Activated naive CD4-positive, alpha-beta T cell treated with anti-CD3 and anti-CD28 coated beads, Interleukin-2, amount 50 U/mL, for 72 hours (primary cell): ENCODE data around the gene SETD4. TPM values are rescaled to one million over a fixed set of nuclear protein-coding genes. Genes with fewer than 3 reads are reported as not detected.
"Not testable (repeated sequence)": the region's sequence is repeated elsewhere in the genome, so short reads cannot be mapped to it uniquely, and the experiment has no call there.

Experiments
- ATAC-seq, 2 donors: fragments of 150-1000 bp; cut with Tn5 transposase; 2 replicates each; pipeline ENCODE4 v1.10.0; 2021; ENCODE audit warnings: mild to moderate bottlenecking in 2 of 2, moderate library complexity in 2 of 2
- DNase-seq, 2 donors: peaks; one replicate each; pipeline ENCODE4 v3.0.0; 2021 to 2022; ENCODE audit warnings: low spot score in 2 of 2
- H3K27ac Mint-ChIP-seq, 2 donors: one replicate each; pipeline ENCODE4 v1.8.0; 2022; ENCODE audit warnings: mild to moderate bottlenecking in 2 of 2, mixed read lengths in 2 of 2
- H3K36me3 Mint-ChIP-seq, 2 donors: one replicate each; pipeline ENCODE4 v1.8.0; 2022; ENCODE audit warnings: mixed read lengths in 2 of 2
- H3K9me3 Mint-ChIP-seq, 2 donors: one replicate each; pipeline ENCODE4 v1.8.0; 2022; ENCODE audit warnings: mixed read lengths in 2 of 2
- total RNA-seq, 2 donors: library from RNA; stranded (reverse); gene quantifications; one replicate each; pipeline ENCODE4 v1.2.3, GENCODE V29; 2022

Gene SETD4
- total RNA-seq, 2 donors from 2014 or later = 16.7 to 21.5 TPM

DNA sequence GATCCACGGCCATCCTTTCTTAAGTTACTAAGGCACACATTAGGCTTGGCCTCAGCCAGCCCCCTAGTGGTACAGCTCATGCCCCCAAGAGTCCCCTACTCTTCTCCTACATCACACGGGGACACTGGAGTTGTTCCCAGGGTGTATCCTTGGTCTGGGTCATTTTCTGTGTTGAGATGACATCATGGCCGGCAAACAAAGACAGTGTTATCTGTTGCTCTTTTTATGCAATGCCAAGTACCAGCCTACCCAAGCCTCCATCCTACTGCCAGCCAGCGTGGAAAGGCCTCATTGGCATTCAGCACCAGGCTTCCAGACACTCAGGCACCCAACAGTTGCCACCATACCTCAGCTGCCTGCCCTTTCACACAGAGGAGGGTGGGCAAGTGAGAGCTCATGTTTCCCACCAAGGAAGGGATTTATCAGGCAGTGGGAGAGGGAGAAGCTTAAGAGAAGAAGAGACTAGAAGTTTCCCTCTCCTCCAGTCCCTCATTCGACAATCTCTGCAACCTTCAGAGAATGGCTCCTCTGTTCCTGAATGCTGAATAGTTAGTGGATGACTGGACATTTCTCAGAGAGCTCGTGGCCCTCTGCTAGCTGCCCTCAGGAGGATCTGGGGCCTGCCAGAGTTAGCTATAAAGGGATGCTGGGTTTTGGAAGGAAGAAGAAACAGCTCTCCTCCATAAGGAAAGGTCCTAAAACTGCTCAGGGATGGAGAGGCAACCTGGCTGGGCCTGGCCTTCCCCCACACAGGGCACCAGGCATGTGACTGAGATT lies 27.2 kb upstream of the SETD4 start:
- no peaks in the 10 kb centered on the region for H3K36me3 Mint-ChIP-seq
- DNase-seq (no peak), ATAC-seq (no peak)
- peak overlapping the region in 1 of 2 donors; percentile 7 for H3K27ac Mint-ChIP-seq
- peaks cover 0 to 4% of the 10 kb centered on the region in 2 donors for H3K9me3 Mint-ChIP-seq

GRCh38 chr21:36082237-36082664 lies 21.9 kb upstream of the SETD4 start:
- Mint-ChIP-seq H3K36me3 (peaks cover 7 to 8% of the 10 kb centered on the region in 2 donors), H3K9me3 (peaks cover 7 to 10% of the 10 kb centered on the region in 2 donors), H3K27ac (no peak overlapping the region)
- ATAC-seq (no peak), DNase-seq (no peak)

GRCh38 chr21:36080386-36080785 lies 20.1 kb upstream of the SETD4 start:
- ATAC-seq = no peak
- Mint-ChIP-seq H3K27ac (peak overlapping the region in 1 of 2 donors; percentile 74), H3K36me3 (peaks cover 7 to 8% of the 10 kb centered on the region in 2 donors), H3K9me3 (peaks cover 7% of the 10 kb centered on the region in 2 donors)
- no peak for DNase-seq

GRCh38 chr21:36079671-36080070 lies 19.3 kb upstream of the SETD4 start:
- Mint-ChIP-seq H3K36me3 (peaks cover 7 to 8% of the 10 kb centered on the region in 2 donors), H3K9me3 (peaks cover 7% of the 10 kb centered on the region in 2 donors), H3K27ac (peak overlapping the region; percentile 25 to 74)
- no peak for DNase-seq
- peak in 1 of 2 donors; percentile 17 for ATAC-seq

DNA sequence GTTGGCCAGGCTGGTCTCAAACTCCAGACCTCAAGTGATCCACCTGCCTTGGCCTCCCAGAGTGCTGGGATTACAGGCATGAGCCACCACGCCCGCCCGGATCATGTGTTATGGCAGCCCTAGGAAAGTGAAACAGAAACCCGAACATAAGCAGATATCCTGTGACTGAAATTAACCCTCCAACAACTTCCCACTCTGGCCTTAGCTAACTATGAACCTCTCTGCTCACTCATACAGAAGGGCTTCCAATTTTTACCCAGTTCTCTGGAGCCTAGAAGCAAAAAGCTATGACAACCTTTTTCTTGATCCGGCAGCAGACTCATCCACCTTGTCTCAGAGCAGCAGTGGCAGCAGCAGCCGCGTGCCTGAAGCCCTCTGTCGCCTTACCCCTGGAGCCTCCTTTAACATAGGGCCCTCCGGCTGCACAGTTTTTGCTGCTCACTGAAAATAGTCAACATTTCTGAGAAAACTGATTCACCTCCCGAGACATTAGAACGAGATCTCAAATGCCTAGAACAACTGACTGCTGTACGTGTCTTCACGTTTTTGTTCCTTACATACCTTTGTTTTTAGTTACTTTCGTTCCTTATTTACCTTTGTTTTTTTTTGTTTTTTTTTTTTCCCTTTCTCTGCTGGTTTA lies 18.8 kb upstream of the SETD4 start:
- H3K9me3 Mint-ChIP-seq = peaks cover 7% of the 10 kb centered on the region in 2 donors
- peak overlapping the region; percentile 74 to 91 for H3K27ac Mint-ChIP-seq
- H3K36me3 Mint-ChIP-seq = peaks cover 7 to 8% of the 10 kb centered on the region in 2 donors
- peak; percentile 85 to 90 for ATAC-seq
- DNase-seq = peak in 1 of 2 donors; percentile 13

- H3K27ac Mint-ChIP-seq = no peak overlapping the region
- peaks cover 7% of the 10 kb centered on the region in 2 donors for H3K9me3 Mint-ChIP-seq
- DNase-seq (no peak), ATAC-seq (no peak)
- H3K36me3 Mint-ChIP-seq = peaks cover 7 to 8% of the 10 kb centered on the region in 2 donors
Measured at GRCh38 chr21:36077758-36078157, 17.4 kb upstream of the SETD4 start.

DNA sequence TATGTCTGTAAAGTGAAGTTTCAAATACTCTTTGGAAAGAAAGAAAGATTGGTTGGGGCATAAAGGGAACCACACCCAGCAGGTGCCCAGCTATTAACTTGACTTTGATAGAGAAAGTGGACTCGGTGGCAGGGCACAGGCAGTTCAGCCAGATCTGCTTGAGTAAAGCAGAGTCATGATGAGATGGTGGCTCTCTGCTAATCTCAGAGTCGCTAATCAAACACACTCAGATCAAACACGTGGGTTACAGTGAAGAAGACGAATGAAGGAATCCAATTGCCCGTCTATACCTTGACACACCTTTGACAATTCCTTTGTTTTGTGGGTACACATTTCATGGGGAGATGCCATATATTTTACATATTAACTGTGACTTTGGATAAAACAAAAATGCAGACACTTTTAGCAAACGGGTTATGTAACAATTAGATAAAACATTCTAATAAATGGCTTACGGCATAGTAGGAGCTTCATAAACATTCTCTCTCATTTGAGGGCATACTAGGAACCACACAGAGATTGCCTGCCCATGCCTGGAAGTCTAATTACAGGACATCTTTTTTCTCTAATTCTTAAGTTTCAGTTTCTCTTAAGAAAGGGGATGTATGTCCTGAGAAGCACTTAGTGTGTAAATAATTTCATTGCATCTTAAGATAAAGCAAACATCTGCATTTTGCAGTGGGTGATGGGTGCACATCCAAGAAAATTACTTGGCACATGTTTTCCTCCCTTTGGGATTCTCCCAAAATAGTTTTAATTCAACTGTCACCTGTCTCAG lies 16.7 kb upstream of the SETD4 start:
- Mint-ChIP-seq H3K9me3 (peaks cover 7 to 10% of the 10 kb centered on the region in 2 donors), H3K27ac (no peak overlapping the region), H3K36me3 (peaks cover 13 to 14% of the 10 kb centered on the region in 2 donors)
- ATAC-seq = no peak
- DNase-seq = no peak

- ATAC-seq (peak in 1 of 2 donors; percentile 29), DNase-seq (no peak)
- Mint-ChIP-seq H3K9me3 (peaks cover 7 to 11% of the 10 kb centered on the region in 2 donors), H3K27ac (no peak overlapping the region), H3K36me3 (peaks cover 24 to 25% of the 10 kb centered on the region in 2 donors)
Measured at GRCh38 chr21:36075953-36076352, 15.6 kb upstream of the SETD4 start.

DNA sequence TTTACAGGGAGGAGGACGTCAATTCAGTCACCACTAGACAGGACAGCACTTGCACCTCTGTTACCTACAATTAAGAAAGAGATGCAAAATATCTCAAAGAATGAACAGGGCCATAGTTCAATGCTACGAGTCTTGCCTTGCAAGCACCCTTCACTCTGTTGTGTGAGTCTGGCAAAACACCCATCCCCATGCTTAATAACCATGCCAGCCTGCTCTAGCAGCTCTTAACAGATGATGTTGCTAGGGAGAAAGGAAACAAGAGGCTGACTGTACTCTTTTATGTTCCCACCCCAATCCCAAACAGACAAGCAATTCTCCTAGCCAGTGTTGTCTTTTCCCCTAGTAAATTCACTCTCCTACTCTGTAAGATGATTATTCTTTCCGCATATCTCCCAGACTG lies 14.8 kb upstream of the SETD4 start:
- H3K27ac Mint-ChIP-seq = no peak overlapping the region
- no peak for DNase-seq
- ATAC-seq = no peak

DNA sequence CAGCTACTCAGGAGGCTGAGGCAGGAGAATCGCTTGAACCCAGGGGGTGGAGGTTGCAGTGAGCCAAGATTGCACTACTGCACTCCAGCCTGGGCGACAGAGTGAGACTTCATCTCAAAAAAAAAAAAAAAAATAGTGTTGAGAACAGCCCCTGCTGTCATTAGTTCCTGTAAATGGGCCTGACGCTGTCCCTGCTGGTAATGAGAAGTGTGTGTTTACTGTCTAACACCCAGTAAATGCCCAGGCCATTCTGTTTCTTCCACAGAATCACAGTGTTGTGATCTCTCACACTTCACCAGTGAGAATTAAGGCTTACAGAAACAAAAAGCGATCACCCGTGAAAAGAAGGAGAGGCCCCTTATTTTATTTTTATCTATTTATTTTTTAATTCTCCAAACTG lies 13.6 kb upstream of the SETD4 start:
- not testable (repeated sequence) for DNase-seq, H3K9me3 Mint-ChIP-seq, ATAC-seq, H3K27ac Mint-ChIP-seq
- peaks cover 34 to 39% of the 10 kb centered on the region in 2 donors for H3K36me3 Mint-ChIP-seq

More for the DNA sequence above, 14.8 kb upstream of the SETD4 start:
- H3K36me3 Mint-ChIP-seq = peaks cover 30 to 33% of the 10 kb centered on the region in 2 donors
- H3K9me3 Mint-ChIP-seq = peaks cover 7 to 11% of the 10 kb centered on the region in 2 donors

- DNase-seq (no peak), ATAC-seq (no peak)
- Mint-ChIP-seq H3K27ac (no peak overlapping the region), H3K9me3 (peaks cover 4 to 10% of the 10 kb centered on the region in 2 donors), H3K36me3 (peaks cover 37 to 42% of the 10 kb centered on the region in 2 donors)
Measured at GRCh38 chr21:36073181-36073580, 12.9 kb upstream of the SETD4 start.

- DNase-seq = no peak
- no peak for ATAC-seq
- H3K9me3 Mint-ChIP-seq = peaks cover 4 to 10% of the 10 kb centered on the region in 2 donors
- H3K27ac Mint-ChIP-seq = no peak overlapping the region
- H3K36me3 Mint-ChIP-seq = peaks cover 37 to 42% of the 10 kb centered on the region in 2 donors
Measured at GRCh38 chr21:36072453-36073162, 12.3 kb upstream of the SETD4 start.

GRCh38 chr21:36070999-36071398 lies 10.7 kb upstream of the SETD4 start:
- DNase-seq (no peak), ATAC-seq (no peak)

GRCh38 chr21:36069713-36070583 lies 9.6 kb upstream of the SETD4 start, which contains the start of gene CBR1:
TSS of gene CBR1 (plus strand) at chr21:36070024. CDS start at chr21:36070116, 92 bp downstream.
- Mint-ChIP-seq H3K27ac (peak within 1 kb of the TSS; percentile 77 to 88), H3K9me3 (peaks cover 4 to 10% of the 10 kb centered on the region in 2 donors), H3K36me3 (peaks cover 37 to 42% of the 10 kb centered on the region in 2 donors)
- ATAC-seq (peak; percentile 91 to 96), DNase-seq (peak; percentile 85 to 88)

More at GRCh38 chr21:36070999-36071398, 10.7 kb upstream of the SETD4 start:
- Mint-ChIP-seq H3K36me3 (peaks cover 37 to 42% of the 10 kb centered on the region in 2 donors), H3K27ac (no peak overlapping the region), H3K9me3 (peaks cover 4 to 10% of the 10 kb centered on the region in 2 donors)

DNA sequence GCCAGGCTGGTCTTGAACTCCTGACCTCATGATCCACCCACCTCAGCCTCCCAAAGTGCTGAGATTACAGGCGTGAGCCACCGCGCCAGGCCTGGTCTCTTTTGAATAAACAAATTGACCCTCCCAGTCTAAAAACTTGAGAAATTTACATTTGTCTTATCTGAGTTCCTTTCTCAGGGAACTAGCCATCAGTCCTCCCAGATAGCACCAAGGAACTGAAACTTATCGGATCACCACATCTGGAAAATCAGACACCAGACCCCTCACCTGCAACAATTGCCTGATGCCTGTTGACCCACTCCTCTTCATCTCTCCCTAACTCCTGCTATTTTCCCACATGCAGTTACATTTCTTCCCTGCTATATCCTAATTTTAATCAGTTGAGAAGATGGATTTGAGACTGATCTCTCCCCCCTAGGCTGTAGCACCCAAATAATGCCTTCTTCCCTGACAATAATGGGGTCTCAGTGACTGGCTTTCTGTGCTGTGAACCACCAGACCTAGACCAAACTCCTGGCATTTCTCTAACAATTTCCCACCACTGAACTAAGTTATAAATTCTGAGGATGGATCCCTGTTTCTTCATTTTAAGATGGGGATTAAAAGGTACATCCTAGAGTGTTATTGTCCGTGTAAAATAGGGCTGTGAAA lies 8.5 kb upstream of the SETD4 start:
- ATAC-seq (no peak), DNase-seq (no peak)
- Mint-ChIP-seq H3K9me3 (peaks cover 4 to 10% of the 10 kb centered on the region in 2 donors), H3K36me3 (peaks cover 37 to 42% of the 10 kb centered on the region in 2 donors), H3K27ac (peak overlapping the region; percentile 75 to 88)
